Activated CD8-positive, alpha-beta memory T cell treated with anti-CD3 and anti-CD28 coated beads, Interleukin-2, amount 50 U/mL, for 1 hour (primary cell): ENCODE data around the gene CAMSAP1.
"Not testable (repeated sequence)": the region's sequence is repeated elsewhere in the genome, so short reads cannot be mapped to it uniquely, and the experiment has no call there.

Experiments used
- DNase-seq: peaks from one replicate; pipeline ENCODE4 v3.0.0-alpha.2; 2020; ENCODE audit errors: extremely low read depth

The CAMSAP1 gene

GRCh38 chr9:135921749-135922310, 14.5 kb upstream of the CAMSAP1 start:
- DNase-seq: no peak

- no peak for DNase-seq
Observed at GRCh38 chr9:135920973-135921585, 13.7 kb upstream of the CAMSAP1 start.

DNA sequence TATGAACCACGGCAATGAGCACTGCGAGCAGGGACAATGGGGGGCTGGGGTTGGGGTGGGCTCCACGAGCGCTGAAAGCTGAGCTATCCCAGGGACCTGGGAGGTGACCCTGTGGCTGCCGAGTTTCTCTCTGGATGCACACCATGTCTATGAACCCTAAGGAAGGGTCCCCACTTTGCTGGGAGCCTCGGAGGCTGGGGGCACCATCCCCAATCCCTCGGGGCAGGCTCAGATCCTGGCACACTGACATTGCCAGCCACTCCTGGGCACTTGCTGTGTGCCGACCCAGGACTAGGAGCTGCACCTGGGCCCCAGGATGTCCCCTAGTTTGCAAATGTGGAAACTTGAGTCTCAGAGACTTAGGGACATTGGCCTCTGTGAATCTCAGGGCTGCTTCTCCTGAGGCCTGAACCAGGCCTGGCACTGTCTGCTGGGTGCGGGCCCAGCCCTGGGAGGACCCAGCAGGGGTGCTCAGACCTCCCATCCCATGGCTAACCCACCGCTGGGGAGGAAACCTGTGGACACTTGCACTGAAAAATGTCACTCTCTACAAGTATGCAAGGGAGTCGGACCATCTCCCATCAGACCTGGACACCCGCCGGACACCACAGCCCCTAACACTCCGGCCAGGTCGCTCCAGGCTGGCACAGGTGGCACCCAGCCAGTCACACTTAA, 13.0 kb upstream of the CAMSAP1 start:
- DNase-seq: no peak

DNA sequence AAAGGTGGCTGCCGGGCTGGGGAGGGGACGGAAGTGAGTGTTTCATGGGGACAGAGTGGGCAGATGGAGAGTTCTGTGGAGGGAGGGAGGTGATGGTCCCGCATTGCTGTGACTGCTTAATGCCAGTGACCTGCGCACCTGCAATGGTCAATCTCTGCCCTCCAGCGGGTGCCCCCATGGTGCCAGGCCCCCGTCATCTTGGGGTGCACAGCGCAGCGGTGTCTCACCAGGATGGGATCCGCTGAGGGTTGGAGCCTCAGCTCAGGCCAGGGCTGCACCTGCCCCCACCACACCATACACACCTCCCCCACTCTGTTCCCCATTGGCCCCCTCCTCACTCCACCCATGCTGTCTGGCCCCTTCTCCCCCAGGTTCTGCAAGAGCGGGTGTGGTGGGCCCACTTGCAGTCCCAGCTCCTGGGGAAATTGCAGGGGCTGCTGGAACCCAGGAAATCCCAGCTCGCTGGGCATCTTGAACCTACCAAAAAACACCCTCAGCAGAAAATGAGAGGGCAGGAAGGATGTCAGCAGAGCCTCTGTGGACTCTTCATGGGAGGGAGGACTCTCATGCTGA, 12.1 kb upstream of the CAMSAP1 start:
- no peak for DNase-seq

- DNase-seq: not testable (repeated sequence)
Observed at GRCh38 chr9:135916227-135916626, 8.9 kb upstream of the CAMSAP1 start.

DNA sequence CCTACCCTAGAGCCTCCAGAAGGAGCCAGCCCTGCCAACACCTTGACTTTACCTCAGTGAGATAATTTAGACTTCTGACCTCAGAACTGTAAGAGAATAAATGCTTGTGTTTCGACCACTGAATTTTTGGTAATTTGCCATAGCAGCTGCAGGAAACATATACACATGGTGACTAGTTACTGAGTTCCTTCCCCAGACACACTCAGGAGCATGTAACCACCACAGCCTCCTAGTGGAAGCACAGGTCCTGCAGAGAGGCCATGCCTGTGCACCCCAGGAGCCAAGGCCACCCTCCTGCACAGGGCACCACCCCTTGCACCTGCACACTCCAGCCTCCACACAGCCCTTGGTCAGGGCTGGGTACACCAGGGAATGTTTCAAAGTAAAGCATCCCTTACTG, 7.6 kb upstream of the CAMSAP1 start:
- no peak for DNase-seq

DNA sequence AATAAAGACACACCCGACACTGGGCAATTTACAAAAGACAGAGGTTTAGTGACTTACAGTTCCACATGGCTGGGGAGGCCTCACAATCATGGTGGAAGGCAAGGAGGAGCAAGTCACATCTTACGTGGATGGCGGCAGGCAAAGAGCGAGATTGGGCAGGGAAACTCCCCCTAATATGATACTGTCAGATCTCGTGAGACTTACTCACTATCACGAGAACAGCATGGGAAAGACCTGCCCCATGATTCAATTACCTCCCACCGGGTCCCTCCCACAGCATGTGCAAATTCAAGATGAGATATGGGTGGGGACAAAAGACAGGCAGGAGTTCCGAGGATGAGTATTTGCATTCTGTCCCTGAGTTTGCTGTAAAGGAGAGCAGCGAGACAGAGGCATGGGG, 3.9 kb upstream of the CAMSAP1 start:
- not testable (repeated sequence) for DNase-seq

GRCh38 chr9:135910757-135911156, 3.4 kb upstream of the CAMSAP1 start:
- DNase-seq: no peak

DNA sequence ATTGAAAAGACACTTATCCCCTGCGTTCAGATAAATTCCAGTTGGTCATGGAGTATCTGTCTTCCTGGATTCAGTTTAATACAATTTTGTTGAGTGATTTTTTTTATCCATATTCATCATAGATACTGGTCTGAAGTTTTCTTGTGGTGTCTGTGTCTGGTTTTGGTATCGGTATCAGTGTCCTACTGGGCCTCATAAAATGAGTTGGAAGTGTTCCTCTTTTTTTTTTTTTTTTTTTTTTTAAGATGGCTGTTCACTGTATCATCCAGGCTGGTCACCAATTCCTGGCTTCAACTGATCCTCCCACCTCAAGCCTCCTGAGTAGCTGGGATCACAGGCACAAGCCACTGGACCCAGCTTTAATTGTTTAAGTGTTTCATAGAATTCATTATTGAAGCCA, 2.9 kb upstream of the CAMSAP1 start:
- no peak for DNase-seq

GRCh38 chr9:135909371-135909770, 2.0 kb upstream of the CAMSAP1 start:
- no peak for DNase-seq

DNA sequence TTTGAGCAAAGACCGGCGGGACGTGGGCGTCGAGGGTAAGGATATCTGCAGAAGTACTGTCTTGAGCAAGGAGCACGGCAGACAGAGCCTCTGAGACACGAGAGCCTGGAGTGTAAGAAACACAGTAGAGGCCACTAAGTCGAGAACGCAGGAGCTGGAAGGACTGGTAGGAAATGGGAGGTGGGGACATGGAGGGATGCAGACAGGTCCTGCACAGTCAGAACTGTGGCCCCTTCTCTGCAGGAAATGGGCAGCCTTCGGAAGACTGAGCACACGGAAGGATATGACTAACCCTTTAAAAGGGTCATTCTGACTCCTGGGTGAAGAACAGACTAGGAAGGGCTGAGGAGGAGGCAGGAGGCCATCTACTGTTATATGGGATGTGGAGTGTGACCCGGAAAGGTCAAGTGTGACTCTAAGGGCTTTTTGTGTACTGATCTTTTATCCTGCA, 1.4 kb upstream of the CAMSAP1 start:
- DNase-seq: no peak

GRCh38 chr9:135908093-135908753, 877 bp upstream of the CAMSAP1 start:
- no peak for DNase-seq

GRCh38 chr9:135907006-135907430, 328 bp downstream of the CAMSAP1 start:
- DNase-seq: no peak

- no peak for DNase-seq
Observed at GRCh38 chr9:135906291-135907005, 898 bp downstream of the CAMSAP1 start.

- DNase-seq: no peak
Observed at GRCh38 chr9:135905380-135906258, 1.7 kb downstream of the CAMSAP1 start.

GRCh38 chr9:135903786-135904520, 3.4 kb downstream of the CAMSAP1 start:
- no peak for DNase-seq

- no peak for DNase-seq
Observed at GRCh38 chr9:135903358-135903656, 4.0 kb downstream of the CAMSAP1 start.

DNA sequence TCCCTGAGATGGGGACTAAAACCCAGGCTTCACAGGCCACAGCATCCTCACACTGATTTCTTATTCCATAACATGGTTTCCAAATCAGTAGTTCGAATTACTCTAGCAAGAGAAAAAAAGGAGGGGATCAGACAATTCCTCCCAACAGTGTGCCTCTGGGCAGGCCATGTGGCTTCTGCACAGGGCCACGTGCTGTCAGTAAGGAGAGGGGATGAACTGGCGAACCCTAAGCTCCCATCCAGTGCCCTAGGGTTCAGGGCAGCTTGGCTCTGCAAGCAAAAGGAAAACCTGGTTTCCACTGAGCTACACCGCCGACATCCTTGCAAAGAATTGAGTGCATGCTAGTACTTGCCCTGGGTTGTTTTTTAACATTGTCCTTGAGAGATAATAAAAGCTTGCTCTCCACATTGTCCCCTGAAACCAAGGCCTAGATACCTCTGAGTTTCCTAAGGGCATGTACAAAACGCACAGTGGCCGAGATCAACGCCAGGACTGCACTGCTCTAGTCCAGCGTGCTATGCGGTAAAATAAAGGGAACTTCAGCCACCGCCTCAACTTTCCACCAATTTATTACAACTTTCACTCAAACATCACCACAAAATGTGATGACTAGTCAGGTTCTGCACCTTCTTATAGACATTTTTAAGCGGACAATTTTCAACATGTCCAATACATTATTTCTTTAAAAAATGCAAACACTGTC, 4.5 kb downstream of the CAMSAP1 start:
- no peak for DNase-seq

- no peak for DNase-seq
Observed at GRCh38 chr9:135901826-135902225, 5.5 kb downstream of the CAMSAP1 start.
